RWPE2 (cell line): ENCODE measurements around the gene TBX1.

Experiments used
- ATAC-seq: fragments of 200-7000 bp; cut with Tn5 transposase; 3 replicates; pipeline ENCODE4 v1.9.1; 2021; ENCODE audit warnings: low read depth
- DNase-seq: peaks from one replicate; pipeline ENCODE4 v3.0.0-alpha.2; 2020; ENCODE audit warnings: low spot score
- H3K27ac ChIP-seq: fragments of 450-650 bp; 2 replicates; pipeline ENCODE4 v1.5.1; 2017; ENCODE audit warnings: mild to moderate bottlenecking; ENCODE audit not compliant: poor library complexity, severe bottlenecking
- H3K27me3 ChIP-seq: fragments of 250-450 bp; sonication (Bioruptor Pico); 2 replicates; pipeline ENCODE4 v1.5.1; 2021; ENCODE audit warnings: mild to moderate bottlenecking, moderate library complexity; ENCODE audit not compliant: insufficient read depth, poor library complexity, severe bottlenecking
- H3K36me3 ChIP-seq: fragments of 250-450 bp; sonication (Bioruptor Pico); 2 replicates; pipeline ENCODE4 v1.5.1; 2020; ENCODE audit warnings: low read depth, mild to moderate bottlenecking, moderate library complexity
- H3K4me1 ChIP-seq: fragments of 250-450 bp; sonication (Bioruptor Pico); 2 replicates; pipeline ENCODE4 v1.5.1; 2021; ENCODE audit warnings: mild to moderate bottlenecking, moderate library complexity; ENCODE audit not compliant: insufficient read depth, poor library complexity, severe bottlenecking
- H3K4me3 ChIP-seq: fragments of 250-450 bp; sonication (Bioruptor Pico); 2 replicates; pipeline ENCODE4 v1.5.1; 2021; ENCODE audit warnings: mild to moderate bottlenecking, moderate library complexity; ENCODE audit not compliant: severe bottlenecking
- H3K9me3 ChIP-seq: fragments of 250-450 bp; sonication (Bioruptor Pico); 2 replicates; pipeline ENCODE4 v1.5.1; 2021; ENCODE audit warnings: mild to moderate bottlenecking, moderate library complexity; ENCODE audit not compliant: severe bottlenecking
- CTCF ChIP-seq: fragments of 450-650 bp; IDR thresholded peaks from one replicate; pipeline ENCODE4 v1.5.1; 2017; ENCODE audit warnings: mild to moderate bottlenecking, moderate library complexity; ENCODE audit not compliant: poor library complexity, severe bottlenecking

TBX1 gene

DNA sequence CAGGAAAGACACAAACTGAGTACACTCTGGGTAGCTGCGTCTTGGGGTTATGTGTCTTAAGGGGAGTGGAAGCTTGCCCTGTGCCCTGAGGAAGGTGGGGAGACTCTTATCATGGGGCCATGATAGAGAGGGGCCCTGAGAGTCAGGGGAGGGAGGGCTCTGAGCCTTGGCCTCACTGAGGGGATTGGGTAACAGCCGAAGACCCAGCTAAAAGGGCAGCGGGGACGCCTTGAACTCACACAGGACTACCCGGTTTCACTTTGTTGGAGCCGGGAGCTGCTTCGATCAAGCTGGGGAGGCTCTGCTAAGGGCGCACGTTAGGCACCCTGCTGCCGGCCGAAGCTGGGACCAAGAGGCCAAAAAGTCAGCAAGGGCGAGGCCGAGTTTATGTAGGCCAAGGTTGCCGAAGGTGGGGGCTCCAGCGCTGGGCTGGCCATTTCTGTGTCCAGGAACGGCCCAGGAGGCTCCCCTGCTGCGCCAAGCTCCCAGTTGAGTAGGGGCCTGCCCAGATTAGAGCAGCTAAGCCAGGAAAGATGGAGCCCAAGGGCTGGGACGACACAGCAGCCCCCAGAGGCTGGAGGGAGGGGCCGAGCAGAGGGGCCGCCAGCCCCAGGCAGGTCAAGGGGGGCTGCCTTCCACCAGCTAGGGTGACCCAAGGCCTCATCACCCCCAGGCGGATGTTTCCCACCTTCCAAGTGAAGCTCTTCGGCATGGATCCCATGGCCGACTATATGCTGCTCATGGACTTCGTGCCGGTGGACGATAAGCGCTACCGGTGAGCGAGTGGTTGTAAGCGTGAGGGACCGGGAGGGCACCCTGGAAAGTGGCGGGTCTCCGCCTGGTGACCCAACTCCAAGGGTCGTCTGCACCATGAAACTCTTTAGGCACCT is 2.2 kb downstream of the TBX1 start:
- no peak for DNase-seq
- H3K27me3 ChIP-seq, result peaks cover 32% of the 10 kb centered on the region
- no peaks in the 10 kb centered on the region for H3K4me1 ChIP-seq
- H3K9me3 ChIP-seq, result no peaks in the 10 kb centered on the region
- no peak overlapping the region for H3K4me3 ChIP-seq
- no peak for TF ChIP-seq CTCF
- ATAC-seq, result no peak
- H3K27ac ChIP-seq, result no peak overlapping the region
- no peaks in the 10 kb centered on the region for H3K36me3 ChIP-seq

- DNase-seq (no peak), ATAC-seq (no peak)
- no peak for TF ChIP-seq CTCF
- H3K27me3 ChIP-seq, result peaks cover 32% of the 10 kb centered on the region
- H3K4me3 ChIP-seq, result no peak overlapping the region
- no peaks in the 10 kb centered on the region for H3K9me3 ChIP-seq
- H3K27ac ChIP-seq, result no peak overlapping the region
- no peaks in the 10 kb centered on the region for H3K36me3 ChIP-seq
- no peaks in the 10 kb centered on the region for H3K4me1 ChIP-seq
Observed at GRCh38 chr22:19763458-19764298, 3.1 kb downstream of the TBX1 start.

DNA sequence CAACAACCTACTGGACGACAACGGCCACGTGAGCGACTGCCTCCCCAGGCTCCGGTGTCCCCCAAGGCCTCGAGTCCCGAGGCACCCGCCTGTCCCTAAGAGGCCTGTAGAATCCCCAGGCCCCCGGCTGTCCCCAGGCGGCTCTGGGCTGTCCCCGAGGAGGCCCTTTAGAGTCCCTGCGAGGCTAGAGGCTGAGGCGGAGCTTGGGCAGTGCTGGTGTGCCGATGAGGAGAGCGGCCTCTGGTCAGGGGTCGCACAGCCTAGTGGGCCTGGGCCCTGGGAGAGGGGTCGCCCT is 3.7 kb downstream of the TBX1 start:
- Histone ChIP-seq H3K27me3 (peaks cover 27% of the 10 kb centered on the region), H3K4me1 (no peaks in the 10 kb centered on the region), H3K36me3 (no peaks in the 10 kb centered on the region), H3K9me3 (no peaks in the 10 kb centered on the region), H3K4me3 (no peak overlapping the region), H3K27ac (no peak overlapping the region)
- ATAC-seq (no peak), DNase-seq (no peak)
- no peak for TF ChIP-seq CTCF

- H3K27me3 ChIP-seq, result peaks cover 21% of the 10 kb centered on the region
- H3K9me3 ChIP-seq, result no peaks in the 10 kb centered on the region
- TF ChIP-seq CTCF, result no peak
- H3K36me3 ChIP-seq, result no peaks in the 10 kb centered on the region
- ATAC-seq (no peak), DNase-seq (no peak)
- no peak overlapping the region for H3K4me3 ChIP-seq
- no peak overlapping the region for H3K27ac ChIP-seq
- H3K4me1 ChIP-seq, result no peaks in the 10 kb centered on the region
Observed at GRCh38 chr22:19764636-19765476, 4.3 kb downstream of the TBX1 start.
